Small intestine (tissue), 7 donors: ENCODE data around the gene FCHO1. TPM values are rescaled to one million over a fixed set of nuclear protein-coding genes. Genes with fewer than 3 reads are reported as not detected.

Experiments
- DNase-seq, 2 donors: peaks; one replicate each; pipeline versions ENCODE4 v3.0.0 to v3.0.0-alpha.2; 2013
- FAIRE-seq: peaks from 2 replicates; lab custom pipeline; 2012; peaks lifted over from hg19 to GRCh38; lab: Jason Lieb, UNC
- H3K27ac ChIP-seq, 3 donors: one replicate each; pipeline ENCODE4 v1.5.1; 2013; ENCODE audit warnings: low read length in 2 of 3, mild to moderate bottlenecking in 2 of 3, control low read depth in 1 of 3, inconsistent platforms in 1 of 3, low read depth in 1 of 3, moderate library complexity in 1 of 3
- H3K27me3 ChIP-seq, 3 donors: one replicate each; pipeline ENCODE4 v1.6.1; 2013; ENCODE audit warnings: low read length in 3 of 3, inconsistent platforms in 1 of 3; ENCODE audit not compliant: control insufficient read depth in 3 of 3, insufficient read depth in 3 of 3
- H3K36me3 ChIP-seq, 3 donors: one replicate each; pipeline ENCODE4 v1.6.1; 2013; ENCODE audit warnings: low read length in 3 of 3, inconsistent platforms in 1 of 3, low read depth in 1 of 3, mild to moderate bottlenecking in 1 of 3, moderate library complexity in 1 of 3; ENCODE audit not compliant: control insufficient read depth in 3 of 3, insufficient read depth in 2 of 3
- H3K4me1 ChIP-seq, 3 donors: one replicate each; pipeline ENCODE4 v1.6.1; 2013; ENCODE audit warnings: low read length in 2 of 3, inconsistent platforms in 1 of 3, low read depth in 1 of 3, mild to moderate bottlenecking in 1 of 3, moderate library complexity in 1 of 3; ENCODE audit not compliant: control insufficient read depth in 3 of 3, insufficient read depth in 2 of 3
- H3K4me3 ChIP-seq, 3 donors: one replicate each; pipeline ENCODE4 v1.5.1; 2013; ENCODE audit warnings: low read length in 3 of 3, control low read depth in 1 of 3, inconsistent platforms in 1 of 3, low read depth in 1 of 3, mild to moderate bottlenecking in 1 of 3, moderate library complexity in 1 of 3
- H3K9me3 ChIP-seq, 2 donors: one replicate each; pipeline ENCODE4 v1.6.1; 2013; ENCODE audit warnings: low read depth in 1 of 2, low read length in 1 of 2; ENCODE audit not compliant: control insufficient read depth in 2 of 2, insufficient read depth in 1 of 2
- WGBS, 3 donors: extraction: QIAGEN DNeasy Blood & Tissue Kit; methylation state at CpG; one replicate each; pipeline ENCODE4 v1.1.7; 2013; 5-methylcytosine and 5-hydroxymethylcytosine counted together
- polyA plus RNA-seq, 4 donors: library from polyadenylated mRNA; stranded (reverse) in 3 of 4; unstranded in 1 of 4; fragments of 200-250 nt in 3 of 4; fragments of 120-200 nt in 1 of 4; gene quantifications; one replicate each; pipeline versions ENCODE4 v1.2.1 to v1.2.3, GENCODE V29; 2013
- donor health status: healthy with polysubstance abuse.
- donor health status: control.
- donor health status: control.
- donor health status: Bipolar disorder and iron deficiency.
- donor health status: healthy.

The FCHO1 gene
- polyA plus RNA-seq, 4 donors: 1.4 to 3.1 (median 2.2) TPM

GRCh38 chr19:17718947-17719711 is 32.1 kb upstream of the FCHO1 start, which contains the start of gene MAP1S:
MAP1S (plus strand) TSS chr19:17719480; CDS start chr19:17719503, 23 bp downstream.
- FAIRE-seq: no peak
- Histone ChIP-seq H3K9me3 (no peaks in the 10 kb centered on the region), H3K27ac (peak within 1 kb of the TSS in 2 of 3 donors; percentile 42 to 84), H3K27me3 (no peaks in the 10 kb centered on the region), H3K4me1 (peaks cover 7 to 8% (median 7%) of the 10 kb centered on the region in 3 donors), H3K4me3 (peak within 1 kb of the TSS; percentile 86 to 99 (median 88)), H3K36me3 (peaks cover 0 to 29% (median 1%) of the 10 kb centered on the region in 3 donors)
- DNase-seq: peak; percentile 47 to 80
- 2 to 3% (median 2%) methylated on average over 24 to 53 of the region's 53 CpGs for WGBS, 3 donors

- no peak for FAIRE-seq
- 1 to 2% (median 2%) methylated on average over 33 to 38 of the region's 38 CpGs for WGBS, 3 donors
- Histone ChIP-seq H3K27ac (peak overlapping the region in 1 of 3 donors; percentile 79), H3K4me1 (peaks cover 7 to 8% (median 7%) of the 10 kb centered on the region in 3 donors), H3K27me3 (no peaks in the 10 kb centered on the region), H3K36me3 (peaks cover 0 to 37% (median 3%) of the 10 kb centered on the region in 3 donors), H3K4me3 (peak overlapping the region; percentile 86 to 99 (median 88)), H3K9me3 (no peaks in the 10 kb centered on the region)
- DNase-seq: peak; percentile 56 to 70
These were observed 31.4 kb upstream of the FCHO1 start for GRCh38 chr19:17719730-17720400.

GRCh38 chr19:17720440-17720839 is 30.8 kb upstream of the FCHO1 start:
- no peaks in the 10 kb centered on the region for H3K9me3 ChIP-seq
- WGBS, 3 donors: 19 to 22% (median 20%) methylated on average over 6 to 7 of the region's 7 CpGs
- FAIRE-seq (no peak), DNase-seq (no peak)
- peak overlapping the region; percentile 86 to 99 (median 88) for H3K4me3 ChIP-seq
- H3K27me3 ChIP-seq: no peaks in the 10 kb centered on the region
- H3K27ac ChIP-seq: peak overlapping the region in 1 of 3 donors; percentile 43
- H3K36me3 ChIP-seq: peaks cover under 1 to 42% (median 6%) of the 10 kb centered on the region in 3 donors
- peaks cover 7 to 8% (median 7%) of the 10 kb centered on the region in 3 donors for H3K4me1 ChIP-seq

- Histone ChIP-seq H3K36me3 (peaks cover 8 to 50% (median 8%) of the 10 kb centered on the region in 3 donors), H3K27me3 (no peaks in the 10 kb centered on the region), H3K27ac (peak overlapping the region in 1 of 3 donors; percentile 68), H3K4me1 (peaks cover 7 to 8% (median 7%) of the 10 kb centered on the region in 3 donors), H3K4me3 (no peak overlapping the region), H3K9me3 (no peaks in the 10 kb centered on the region)
- 68 to 80% (median 78%) methylated on average over 12 of the region's 12 CpGs for WGBS, 3 donors
- no peak for DNase-seq
- no peak for FAIRE-seq
These were observed 30.1 kb upstream of the FCHO1 start for GRCh38 chr19:17721111-17721628.

GRCh38 chr19:17721821-17722220 is 29.5 kb upstream of the FCHO1 start:
- H3K4me1 ChIP-seq: peaks cover 7 to 8% (median 7%) of the 10 kb centered on the region in 3 donors
- H3K27ac ChIP-seq: peak overlapping the region in 1 of 3 donors; percentile 68
- 53 to 75% (median 60%) methylated on average over 7 to 8 of the region's 8 CpGs for WGBS, 3 donors
- H3K27me3 ChIP-seq: no peaks in the 10 kb centered on the region
- H3K9me3 ChIP-seq: no peaks in the 10 kb centered on the region
- no peak for FAIRE-seq
- no peak for DNase-seq
- no peak overlapping the region for H3K4me3 ChIP-seq
- H3K36me3 ChIP-seq: peaks cover 13 to 56% (median 14%) of the 10 kb centered on the region in 3 donors

- DNase-seq (no peak), FAIRE-seq (no peak)
- H3K36me3 ChIP-seq: peaks cover 20 to 65% (median 23%) of the 10 kb centered on the region in 3 donors
- 80 to 83% (median 81%) methylated on average over 11 to 12 of the region's 12 CpGs for WGBS, 3 donors
- H3K27me3 ChIP-seq: no peaks in the 10 kb centered on the region
- no peak overlapping the region for H3K4me3 ChIP-seq
- H3K9me3 ChIP-seq: no peaks in the 10 kb centered on the region
- H3K27ac ChIP-seq: no peak overlapping the region
- H3K4me1 ChIP-seq: peaks cover 7 to 8% (median 7%) of the 10 kb centered on the region in 3 donors
These were observed 28.5 kb upstream of the FCHO1 start for GRCh38 chr19:17722655-17723240.

- Histone ChIP-seq H3K27ac (no peak overlapping the region), H3K27me3 (no peaks in the 10 kb centered on the region), H3K4me1 (peaks cover 7 to 8% (median 7%) of the 10 kb centered on the region in 3 donors), H3K4me3 (no peak overlapping the region), H3K36me3 (peaks cover 25 to 83% (median 29%) of the 10 kb centered on the region in 3 donors), H3K9me3 (no peaks in the 10 kb centered on the region)
- no peak for DNase-seq
- no peak for FAIRE-seq
- WGBS, 3 donors: 96 to 98% (median 97%) methylated on average over 7 of the region's 7 CpGs
These were observed 26.6 kb upstream of the FCHO1 start for GRCh38 chr19:17724655-17725054.
